Activated T-helper 9 cell treated with anti-CD3 and anti-CD28 coated beads, Interleukin-2, amount 50 U/mL, for 16 hours (primary cell): ENCODE results near the gene VPS13A.

Source experiments
- DNase-seq: peaks from one replicate; pipeline ENCODE4 v3.0.0-alpha.2; 2020; ENCODE audit warnings: low read depth

VPS13A gene

DNA sequence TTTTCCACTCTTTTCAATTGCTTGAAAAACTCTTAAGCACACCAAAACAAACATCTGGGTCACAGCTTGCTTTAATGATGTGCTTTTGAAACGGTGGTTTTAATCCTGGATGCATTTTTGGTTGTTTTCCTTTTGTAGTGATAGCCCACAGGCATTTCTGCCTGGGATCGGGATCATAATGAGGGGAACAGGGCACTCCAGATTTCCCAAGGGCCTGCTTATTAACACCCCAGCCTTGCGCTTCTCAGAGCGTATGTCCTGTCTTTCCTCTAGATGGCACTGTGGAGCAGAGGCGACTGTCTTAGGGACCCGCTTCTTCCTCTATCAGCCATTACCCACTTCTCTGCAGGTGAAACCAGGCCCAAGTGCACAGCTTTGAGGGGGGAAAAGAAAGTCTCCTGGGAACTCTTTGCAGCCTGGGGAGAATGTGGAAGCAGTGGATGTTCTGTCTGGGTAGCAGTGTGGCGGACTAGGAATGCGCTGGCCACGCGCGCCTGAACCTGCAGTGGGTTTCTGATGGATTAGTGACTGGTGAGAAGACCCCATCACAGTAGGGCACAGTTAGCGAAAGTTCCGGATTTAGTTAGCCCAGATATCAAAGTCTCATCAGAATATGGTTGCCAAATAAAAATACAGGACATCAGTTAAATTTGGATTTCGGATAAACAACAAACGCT is 280.7 kb downstream of the VPS13A start:
- DNase-seq, result peak; percentile 13

DNA sequence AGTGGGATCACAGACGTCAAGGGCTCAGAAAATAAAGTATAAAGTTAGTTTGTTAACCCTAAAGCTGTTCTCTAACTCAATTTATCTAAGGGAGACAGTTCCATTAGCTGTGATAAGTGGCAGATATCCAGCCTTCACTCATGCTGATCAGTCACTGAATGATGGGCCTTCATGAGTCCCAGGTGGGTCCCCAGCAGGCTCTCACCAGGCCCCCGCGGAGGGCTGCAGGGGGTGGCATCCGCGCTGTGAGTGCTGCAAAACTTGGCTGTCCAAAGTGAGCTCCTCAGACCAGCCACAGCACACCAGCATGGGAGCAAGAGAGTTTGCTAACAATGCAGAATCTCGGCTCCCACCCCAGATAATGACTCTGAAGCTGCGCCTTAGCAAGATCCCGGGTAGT is 283.6 kb downstream of the VPS13A start:
- DNase-seq, result no peak

DNA sequence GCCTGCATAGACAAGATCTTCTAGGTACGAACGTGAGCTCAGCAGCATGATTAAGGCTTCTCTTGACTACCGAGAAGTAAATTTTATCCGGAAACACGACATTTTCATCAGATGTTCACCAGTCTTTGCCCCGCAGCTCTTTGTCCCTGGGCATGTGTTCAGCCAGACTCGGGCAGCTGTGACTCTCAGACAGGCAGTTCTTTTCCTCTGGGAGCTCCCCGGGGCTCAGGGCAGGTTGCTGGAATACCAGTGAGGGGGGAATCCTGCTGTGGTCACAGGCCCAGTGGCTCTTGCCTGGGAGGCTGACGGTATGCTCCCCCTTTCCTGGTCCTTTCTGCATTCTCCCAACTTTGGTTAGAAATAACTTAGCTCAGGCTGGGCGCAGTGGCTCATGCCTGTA is 284.7 kb downstream of the VPS13A start:
- DNase-seq, result no peak

DNA sequence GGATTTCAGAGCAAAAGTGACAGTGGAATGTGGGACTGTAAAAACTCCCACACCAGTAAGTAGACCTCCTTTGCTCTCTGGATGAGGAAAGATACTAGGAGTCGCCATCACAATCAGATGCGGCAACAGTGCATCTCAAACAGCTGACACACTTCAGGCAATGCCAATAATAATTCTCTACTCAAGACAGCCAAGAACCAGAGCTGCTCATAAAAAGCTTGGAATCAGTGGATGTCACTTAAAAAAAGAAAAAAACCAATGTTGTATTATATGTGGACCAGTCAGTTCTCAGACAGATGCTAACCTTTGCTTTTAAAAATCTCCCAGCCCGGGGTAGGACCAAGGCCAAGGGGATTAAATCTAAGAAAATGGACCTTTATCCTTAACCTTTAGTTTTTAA is 285.8 kb downstream of the VPS13A start:
- DNase-seq, result no peak

DNA sequence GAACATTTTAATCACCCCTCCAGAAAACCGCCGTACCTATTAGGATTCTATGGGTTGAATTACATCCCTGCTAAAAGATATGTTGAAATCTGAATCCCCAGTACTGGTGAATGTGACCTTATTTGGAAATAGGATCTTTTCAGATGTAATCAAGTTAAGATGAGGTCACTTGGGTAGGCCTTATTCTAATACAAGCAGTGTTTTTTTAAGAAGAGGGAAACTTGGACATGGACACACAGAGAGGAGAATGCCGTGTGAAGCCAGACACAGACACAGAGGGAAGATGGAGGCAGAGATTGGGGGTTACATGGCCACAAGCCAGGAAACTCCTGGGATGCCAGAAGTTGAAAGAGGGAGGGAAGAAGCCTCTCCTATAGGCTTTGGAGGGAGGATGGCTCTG is 287.3 kb downstream of the VPS13A start:
- no peak for DNase-seq

DNA sequence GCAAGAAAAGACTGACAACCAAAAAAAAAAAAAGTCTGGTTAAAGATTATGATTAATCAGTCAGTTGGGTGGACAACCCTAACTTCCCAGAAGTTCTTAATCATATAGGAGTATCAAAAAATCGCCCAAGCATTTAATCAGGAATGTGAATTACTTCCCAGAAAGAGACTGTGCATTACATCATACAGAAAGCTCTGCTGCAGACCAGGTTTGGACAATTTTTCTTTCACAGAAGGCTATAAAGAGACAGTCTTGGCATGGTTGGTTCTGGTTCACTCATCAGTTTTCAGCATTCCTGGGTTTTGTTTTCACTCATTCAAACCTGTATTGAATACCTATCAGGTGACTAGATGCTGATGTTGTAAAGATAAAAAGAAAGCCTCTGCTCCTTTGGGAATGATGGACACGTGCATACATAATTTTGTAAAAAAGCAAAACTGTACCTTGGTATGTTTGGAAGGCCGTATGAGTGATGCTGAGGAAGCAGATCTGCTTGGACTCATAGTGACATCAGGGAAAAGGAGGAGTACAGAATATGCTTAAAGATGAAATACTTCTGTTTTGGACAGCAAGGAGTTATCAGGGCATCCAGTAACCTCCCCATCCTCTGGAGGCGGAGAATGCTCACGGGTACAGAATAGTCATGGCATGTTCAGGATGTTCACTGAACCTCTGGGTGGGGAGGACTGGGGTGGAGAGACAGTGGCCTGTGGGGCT is 292.3 kb downstream of the VPS13A start:
- no peak for DNase-seq
